Activated CD8-positive, alpha-beta T cell treated with anti-CD3 and anti-CD28 coated beads for 36 hours (primary cell): ENCODE results near the gene IL10RA. TPM values are rescaled to one million over a fixed set of nuclear protein-coding genes. Genes with fewer than 3 reads are reported as not detected.

Experiments
- ATAC-seq: fragments of 200-7000 bp; cut with Tn5 transposase; one replicate; pipeline ENCODE4 v1.10.0; 2021; ENCODE audit warnings: mild to moderate bottlenecking, moderate library complexity
- CTCF ChIA-PET: fragments of 350-600 bp; sonication (Branson Sonifier 250); formaldehyde crosslinking; loops from one replicate; lab custom pipeline; 2021; ENCODE audit warnings: antibody characterized with exemption; lab: Charles Lee
- POLR2A ChIA-PET: fragments of 350-600 bp; sonication (Branson Sonifier 250); formaldehyde crosslinking; loops from one replicate; lab custom pipeline; 2021; ENCODE audit warnings: antibody characterized with exemption; lab: Charles Lee
- DNase-seq: peaks from one replicate; pipeline ENCODE4 v3.0.0-alpha.2; 2020
- H3K27ac Mint-ChIP-seq: one replicate; pipeline ENCODE4 v1.8.0; 2021; ENCODE audit warnings: mild to moderate bottlenecking, mixed read lengths
- H3K27me3 Mint-ChIP-seq: one replicate; pipeline ENCODE4 v1.8.0; 2021; ENCODE audit warnings: mixed read lengths
- H3K36me3 Mint-ChIP-seq: one replicate; pipeline ENCODE4 v1.8.0; 2021; ENCODE audit warnings: low read depth, mixed read lengths
- H3K4me1 Mint-ChIP-seq: one replicate; pipeline ENCODE4 v1.8.0; 2021; ENCODE audit warnings: low read depth, mixed read lengths
- H3K4me3 Mint-ChIP-seq: one replicate; pipeline ENCODE4 v1.8.0; 2021; ENCODE audit warnings: mild to moderate bottlenecking, moderate library complexity, mixed read lengths
- H3K9me3 Mint-ChIP-seq: one replicate; pipeline ENCODE4 v1.8.0; 2021; ENCODE audit warnings: mixed read lengths
- intact Hi-C: fragments of 100-400 bp; cut with micrococcal nuclease; formaldehyde crosslinking; loops from one replicate; pipeline ENCODE4 v1.10.0; 2022
- total RNA-seq, 2 experiments: library from RNA; stranded (reverse); gene quantifications; one replicate each; pipeline ENCODE4 v1.2.3, GENCODE V29; 2021
- TF ChIP-seq, protein P1 (sequence below): fragments of 200-600 bp; IDR thresholded peaks from one replicate; pipeline ENCODE4 v1.8.0; 2022; ENCODE audit warnings: antibody characterized with exemption, mild to moderate bottlenecking

IL10RA gene
- total RNA-seq, 2 experiments from 2014 or later = 73.3 to 80.9 TPM

DNA sequence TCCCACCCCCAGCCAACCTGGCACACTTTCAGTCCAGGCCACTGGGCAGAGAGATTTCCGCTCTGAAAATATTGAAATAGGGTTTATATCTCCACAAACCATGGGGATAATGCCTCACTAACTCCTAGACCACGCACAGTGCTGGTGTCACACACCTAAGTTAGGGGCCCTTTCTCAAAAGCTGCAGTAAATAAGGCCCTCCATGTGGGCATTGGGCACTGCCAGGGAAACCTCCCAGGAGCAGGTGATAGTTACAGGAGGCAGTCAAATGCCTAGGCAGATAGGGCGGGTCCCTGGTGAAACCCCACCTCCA, 3.1 kb upstream of the IL10RA start:
- peaks cover 69% of the 10 kb centered on the region for H3K4me1 Mint-ChIP-seq
- ATAC-seq (no peak), DNase-seq (peak; percentile 39)
- H3K27me3 Mint-ChIP-seq = no peaks in the 10 kb centered on the region
- peaks cover 52% of the 10 kb centered on the region for H3K36me3 Mint-ChIP-seq
- TF ChIP-seq, protein P1, sequence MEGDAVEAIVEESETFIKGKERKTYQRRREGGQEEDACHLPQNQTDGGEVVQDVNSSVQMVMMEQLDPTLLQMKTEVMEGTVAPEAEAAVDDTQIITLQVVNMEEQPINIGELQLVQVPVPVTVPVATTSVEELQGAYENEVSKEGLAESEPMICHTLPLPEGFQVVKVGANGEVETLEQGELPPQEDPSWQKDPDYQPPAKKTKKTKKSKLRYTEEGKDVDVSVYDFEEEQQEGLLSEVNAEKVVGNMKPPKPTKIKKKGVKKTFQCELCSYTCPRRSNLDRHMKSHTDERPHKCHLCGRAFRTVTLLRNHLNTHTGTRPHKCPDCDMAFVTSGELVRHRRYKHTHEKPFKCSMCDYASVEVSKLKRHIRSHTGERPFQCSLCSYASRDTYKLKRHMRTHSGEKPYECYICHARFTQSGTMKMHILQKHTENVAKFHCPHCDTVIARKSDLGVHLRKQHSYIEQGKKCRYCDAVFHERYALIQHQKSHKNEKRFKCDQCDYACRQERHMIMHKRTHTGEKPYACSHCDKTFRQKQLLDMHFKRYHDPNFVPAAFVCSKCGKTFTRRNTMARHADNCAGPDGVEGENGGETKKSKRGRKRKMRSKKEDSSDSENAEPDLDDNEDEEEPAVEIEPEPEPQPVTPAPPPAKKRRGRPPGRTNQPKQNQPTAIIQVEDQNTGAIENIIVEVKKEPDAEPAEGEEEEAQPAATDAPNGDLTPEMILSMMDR = no peak
- intact Hi-C loops = no loop called here
- H3K27ac Mint-ChIP-seq = peak overlapping the region; percentile 56
- POLR2A ChIA-PET = interaction anchor here (0.7 to 32.8 kb wide), 5 partner anchors 9 to 156 kb away, joined by 3 to 710 read pairs (median 5); partner anchors contain the start of gene IL10RA
- no peak overlapping the region for H3K4me3 Mint-ChIP-seq
- CTCF ChIA-PET = interaction anchor here (0.7 to 31.9 kb wide), 5 partner anchors 9 to 69 kb away, joined by 3 to 386 read pairs (median 5); no protein-coding TSS in a partner anchor
- H3K9me3 Mint-ChIP-seq = peaks cover under 1% of the 10 kb centered on the region

DNA sequence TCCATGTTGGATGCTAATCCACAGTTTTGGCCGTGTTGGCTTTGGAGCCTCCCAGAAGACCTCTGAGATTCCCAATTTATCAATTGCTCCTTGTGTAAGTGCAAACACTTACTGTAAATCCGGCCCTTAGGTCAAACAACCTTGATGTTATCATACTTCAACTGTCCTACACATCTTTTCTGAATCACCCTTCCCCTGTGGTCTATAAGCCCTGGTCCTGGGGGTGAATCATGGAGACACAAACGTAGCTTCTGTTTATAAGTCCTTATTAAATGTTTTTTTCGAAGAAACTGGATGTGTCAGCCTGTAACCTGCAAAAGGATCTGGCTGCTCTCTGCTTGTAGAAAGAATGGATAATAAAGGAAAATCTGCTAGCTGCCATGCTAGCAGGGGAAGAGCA, 1.7 kb upstream of the IL10RA start:
- ATAC-seq (no peak), DNase-seq (peak; percentile 40)
- TF ChIP-seq, protein P1 = no peak
- Mint-ChIP-seq H3K27ac (peak overlapping the region; percentile 97), H3K4me3 (peak overlapping the region; percentile 80), H3K4me1 (peaks cover 72% of the 10 kb centered on the region), H3K9me3 (no peaks in the 10 kb centered on the region), H3K27me3 (no peaks in the 10 kb centered on the region), H3K36me3 (peaks cover 58% of the 10 kb centered on the region)
- POLR2A ChIA-PET = interaction anchor here (1.0 to 33.1 kb wide), 6 partner anchors 1 to 68 kb away, joined by 4 to 710 read pairs (median 66); partner anchors contain the start of gene IL10RA
- intact Hi-C loops = no loop called here
- CTCF ChIA-PET = interaction anchor here (0.9 to 31.9 kb wide), 4 partner anchors 9 to 68 kb away, joined by 3 to 386 read pairs (median 26); no protein-coding TSS in a partner anchor

DNA sequence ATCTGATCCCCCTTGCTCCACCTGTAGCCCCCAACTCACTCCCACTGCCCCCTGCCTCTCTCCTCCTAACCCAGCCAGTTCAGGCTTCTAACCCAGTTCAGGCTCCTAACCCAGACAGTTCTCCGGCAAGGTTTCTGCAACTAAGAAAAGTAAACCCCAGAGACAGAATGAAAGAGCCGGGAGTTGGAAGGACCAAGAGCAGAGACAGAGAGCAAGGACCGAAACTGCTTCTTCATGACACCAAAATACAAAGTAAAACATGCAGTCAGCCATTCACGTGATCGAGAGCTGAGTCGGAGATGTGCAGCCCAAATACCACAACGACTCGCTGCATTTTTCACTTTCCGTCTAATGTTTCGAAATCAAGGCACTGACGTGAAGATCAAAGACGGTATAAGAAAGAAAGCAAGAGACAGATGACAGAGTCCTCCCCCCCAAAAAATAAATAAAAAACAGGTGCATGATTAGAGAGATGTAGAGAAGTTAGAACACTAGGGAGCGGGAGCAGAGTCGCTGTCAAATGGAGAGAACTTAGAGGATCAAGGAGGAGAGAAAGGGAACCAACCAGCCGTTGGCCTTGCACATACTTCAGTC, 884 bp downstream of the IL10RA start:
- Mint-ChIP-seq H3K9me3 (no peaks in the 10 kb centered on the region), H3K27ac (peak overlapping the region; percentile 97), H3K36me3 (peaks cover 78% of the 10 kb centered on the region), H3K4me3 (peak overlapping the region; percentile 80), H3K27me3 (no peaks in the 10 kb centered on the region), H3K4me1 (peaks cover 73% of the 10 kb centered on the region)
- peak; percentile 89 for DNase-seq
- ChIA-PET POLR2A (interaction anchor here (1.0 to 33.1 kb wide), 13 partner anchors 3 to 172 kb away, joined by 3 to 710 read pairs (median 10); partner anchors contain the start of gene IL10RA), CTCF (interaction anchor here (0.6 to 31.9 kb wide), 14 partner anchors 10 to 297 kb away, joined by 3 to 386 read pairs (median 4); no protein-coding TSS in a partner anchor)
- TF ChIP-seq, protein P1 = no peak
- peak; percentile 38 for ATAC-seq
- intact Hi-C loops = loop anchor here (1.0 to 5.0 kb wide), 3 partner anchors 14 to 59 kb away; no protein-coding TSS in a partner anchor

DNA sequence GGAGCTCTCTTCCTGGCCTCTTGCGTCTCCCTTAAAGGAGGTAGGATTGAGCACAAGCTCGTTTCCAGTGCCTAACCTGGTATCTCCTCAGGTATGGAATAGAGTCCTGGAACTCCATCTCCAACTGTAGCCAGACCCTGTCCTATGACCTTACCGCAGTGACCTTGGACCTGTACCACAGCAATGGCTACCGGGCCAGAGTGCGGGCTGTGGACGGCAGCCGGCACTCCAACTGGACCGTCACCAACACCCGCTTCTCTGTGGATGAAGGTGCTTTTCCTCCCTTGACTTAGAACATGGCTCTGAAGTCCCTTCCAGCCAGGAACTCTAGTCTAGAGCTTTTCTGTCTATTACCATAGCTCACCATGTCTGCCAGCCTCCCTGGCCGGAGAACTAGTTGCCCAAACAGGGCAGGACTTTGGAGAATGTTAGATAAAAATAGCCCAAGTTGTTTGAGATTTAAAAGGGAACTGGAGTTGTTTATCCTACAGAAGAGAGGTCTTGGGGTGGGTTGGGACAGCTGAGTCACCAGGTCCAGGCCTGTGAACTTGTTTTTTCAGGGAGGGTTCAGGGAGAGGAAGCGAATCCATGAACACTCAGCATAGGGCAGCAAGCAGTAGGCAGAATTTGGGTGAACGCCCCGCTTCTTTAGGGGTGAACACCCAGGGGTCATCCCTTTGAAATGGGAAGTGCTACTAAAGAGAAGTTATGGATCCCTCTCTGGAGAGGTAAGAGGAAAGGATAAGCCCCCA, 3.3 kb downstream of the IL10RA start:
- ChIA-PET POLR2A (interaction anchor here (0.7 to 33.1 kb wide), 7 partner anchors 6 to 63 kb away, joined by 3 to 710 read pairs (median 62); partner anchors contain the start of gene IL10RA), CTCF (interaction anchor here (0.9 to 31.9 kb wide), 8 partner anchors 9 to 174 kb away, joined by 3 to 386 read pairs (median 6); no protein-coding TSS in a partner anchor)
- H3K27me3 Mint-ChIP-seq = no peaks in the 10 kb centered on the region
- H3K4me1 Mint-ChIP-seq = peaks cover 77% of the 10 kb centered on the region
- DNase-seq (no peak), ATAC-seq (no peak)
- peak overlapping the region; percentile 80 for H3K4me3 Mint-ChIP-seq
- intact Hi-C loops = loop anchor here (5.0 kb wide), 1 partner anchor 37 kb away; no protein-coding TSS in a partner anchor
- peak overlapping the region; percentile 84 for H3K27ac Mint-ChIP-seq
- TF ChIP-seq, protein P1 = no peak
- H3K9me3 Mint-ChIP-seq = no peaks in the 10 kb centered on the region
- peaks cover 89% of the 10 kb centered on the region for H3K36me3 Mint-ChIP-seq
